ENCODE results near the gene TKTL1. TPM values are rescaled to one million over a fixed set of nuclear protein-coding genes. Genes with fewer than 3 reads are reported as not detected.

Gene TKTL1
- total RNA-seq, 2 experiments from 2014 or later, result 1.7 to 2.3 TPM

GRCh38 chrX:154366666-154367055, 71.1 kb downstream of the TKTL1 start:
- Histone ChIP-seq H3K27ac (ENCODE audit: low read depth in 1 of 2, low read length in 2 of 2) (peak overlapping the region in 1 of 2 donors; percentile 96), H3K36me3 (ENCODE audit: insufficient read depth, low read length) (peaks cover 64% of the 10 kb centered on the region), H3K4me1 (ENCODE audit: insufficient read depth, low read length) (peaks cover 67% of the 10 kb centered on the region), H3K4me3 (ENCODE audit: low read length) (no peak overlapping the region), H3K9me3 (ENCODE audit: control insufficient read depth in 1 of 2, insufficient read depth in 1 of 2, low read length in 2 of 2) (no peaks in the 10 kb centered on the region), H3K27me3 (ENCODE audit: control insufficient read depth in 1 of 2, insufficient read depth in 2 of 2, low read length in 2 of 2) (no peaks in the 10 kb centered on the region)
- CTCF ChIA-PET, result no interaction called here
- Mint-ChIP-seq H3K27me3 (no peaks in the 10 kb centered on the region), H3K4me1 (ENCODE audit: low read depth) (peaks cover 9% of the 10 kb centered on the region), H3K27ac (peak overlapping the region; percentile 42), H3K36me3 (ENCODE audit: low read depth) (peaks cover 59% of the 10 kb centered on the region), H3K4me3 (peak overlapping the region; percentile 42), H3K9me3 (no peaks in the 10 kb centered on the region)
- ATAC-seq (ENCODE audit: poor library complexity) (no peak), DNase-seq (no peak)
- intact Hi-C loops (cut with DNase I, micrococcal nuclease), result no loop called here
- TF ChIP-seq, protein P1, sequence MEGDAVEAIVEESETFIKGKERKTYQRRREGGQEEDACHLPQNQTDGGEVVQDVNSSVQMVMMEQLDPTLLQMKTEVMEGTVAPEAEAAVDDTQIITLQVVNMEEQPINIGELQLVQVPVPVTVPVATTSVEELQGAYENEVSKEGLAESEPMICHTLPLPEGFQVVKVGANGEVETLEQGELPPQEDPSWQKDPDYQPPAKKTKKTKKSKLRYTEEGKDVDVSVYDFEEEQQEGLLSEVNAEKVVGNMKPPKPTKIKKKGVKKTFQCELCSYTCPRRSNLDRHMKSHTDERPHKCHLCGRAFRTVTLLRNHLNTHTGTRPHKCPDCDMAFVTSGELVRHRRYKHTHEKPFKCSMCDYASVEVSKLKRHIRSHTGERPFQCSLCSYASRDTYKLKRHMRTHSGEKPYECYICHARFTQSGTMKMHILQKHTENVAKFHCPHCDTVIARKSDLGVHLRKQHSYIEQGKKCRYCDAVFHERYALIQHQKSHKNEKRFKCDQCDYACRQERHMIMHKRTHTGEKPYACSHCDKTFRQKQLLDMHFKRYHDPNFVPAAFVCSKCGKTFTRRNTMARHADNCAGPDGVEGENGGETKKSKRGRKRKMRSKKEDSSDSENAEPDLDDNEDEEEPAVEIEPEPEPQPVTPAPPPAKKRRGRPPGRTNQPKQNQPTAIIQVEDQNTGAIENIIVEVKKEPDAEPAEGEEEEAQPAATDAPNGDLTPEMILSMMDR (IDR thresholded peaks at IDR 0.05), result no peak
- POLR2A ChIA-PET, result interaction anchor here (0.8 kb wide), 1 partner anchor 31 kb away, joined by 3 read pairs; no protein-coding TSS in a partner anchor

- Mint-ChIP-seq H3K36me3 (ENCODE audit: low read depth) (peaks cover 52% of the 10 kb centered on the region), H3K27ac (peak overlapping the region; percentile 97), H3K4me1 (ENCODE audit: low read depth) (peaks cover 14% of the 10 kb centered on the region), H3K4me3 (peak overlapping the region; percentile 94), H3K27me3 (no peaks in the 10 kb centered on the region), H3K9me3 (no peaks in the 10 kb centered on the region)
- intact Hi-C loops (cut with DNase I, micrococcal nuclease), result no loop called here
- DNase-seq (no peak), ATAC-seq (ENCODE audit: poor library complexity) (no peak)
- TF ChIP-seq, protein P1 (IDR thresholded peaks at IDR 0.05), result no peak
- peak overlapping the region; percentile 93 to 96 for H3K27ac ChIP-seq (ENCODE audit: low read depth in 1 of 2, low read length in 2 of 2)
- peaks cover 53% of the 10 kb centered on the region for H3K36me3 ChIP-seq (ENCODE audit: insufficient read depth, low read length)
- ChIA-PET CTCF (no interaction called here), POLR2A (interaction anchor here (0.8 to 1.0 kb wide), 2 partner anchors 30 to 441 kb away, joined by 3 to 4 read pairs; no protein-coding TSS in a partner anchor)
- peaks cover 67% of the 10 kb centered on the region for H3K4me1 ChIP-seq (ENCODE audit: insufficient read depth, low read length)
- peak overlapping the region; percentile 77 for H3K4me3 ChIP-seq (ENCODE audit: low read length)
- no peaks in the 10 kb centered on the region for H3K9me3 ChIP-seq (ENCODE audit: control insufficient read depth in 1 of 2, insufficient read depth in 1 of 2, low read length in 2 of 2)
- H3K27me3 ChIP-seq (ENCODE audit: control insufficient read depth in 1 of 2, insufficient read depth in 2 of 2, low read length in 2 of 2), result no peaks in the 10 kb centered on the region
Measured at GRCh38 chrX:154367474-154368308, 72.1 kb downstream of the TKTL1 start.

GRCh38 chrX:154368630-154369448, 73.2 kb downstream of the TKTL1 start:
- H3K4me3 Mint-ChIP-seq, result peak overlapping the region; percentile 94
- ChIA-PET POLR2A (interaction anchor here (0.9 to 3.1 kb wide), 6 partner anchors 19 to 442 kb away, joined by 3 to 34 read pairs (median 4); partner anchors contain the start of genes FAM3A and RPL10), CTCF (no interaction called here)
- H3K27me3 Mint-ChIP-seq, result no peaks in the 10 kb centered on the region
- peak overlapping the region; percentile 77 for H3K4me3 ChIP-seq (ENCODE audit: low read length)
- H3K36me3 Mint-ChIP-seq (ENCODE audit: low read depth), result peaks cover 46% of the 10 kb centered on the region
- peak; percentile 43 for ATAC-seq (ENCODE audit: poor library complexity)
- intact Hi-C loops (cut with DNase I, micrococcal nuclease), result no loop called here
- TF ChIP-seq, protein P1 (IDR thresholded peaks at IDR 0.05), result no peak
- H3K36me3 ChIP-seq (ENCODE audit: insufficient read depth, low read length), result peaks cover 45% of the 10 kb centered on the region
- H3K9me3 Mint-ChIP-seq, result no peaks in the 10 kb centered on the region
- H3K27me3 ChIP-seq (ENCODE audit: control insufficient read depth in 1 of 2, insufficient read depth in 2 of 2, low read length in 2 of 2), result no peaks in the 10 kb centered on the region
- peak overlapping the region; percentile 97 for H3K27ac Mint-ChIP-seq
- H3K9me3 ChIP-seq (ENCODE audit: control insufficient read depth in 1 of 2, insufficient read depth in 1 of 2, low read length in 2 of 2), result no peaks in the 10 kb centered on the region
- H3K4me1 ChIP-seq (ENCODE audit: insufficient read depth, low read length), result peaks cover 70% of the 10 kb centered on the region
- DNase-seq, result peak; percentile 64 to 97 (median 86)
- H3K27ac ChIP-seq (ENCODE audit: low read depth in 1 of 2, low read length in 2 of 2), result peak overlapping the region; percentile 93 to 96
- H3K4me1 Mint-ChIP-seq (ENCODE audit: low read depth), result peaks cover 22% of the 10 kb centered on the region
